ENCODE data around the gene NRP2. TPM values are rescaled to one million over a fixed set of nuclear protein-coding genes. Genes with fewer than 3 reads are reported as not detected.

Gene NRP2
- total RNA-seq, 1 donor from 2014 or later: 5.1 TPM

GRCh38 chr2:205657579-205657978 is 24.7 kb upstream of the NRP2 start:
- ATAC-seq (ENCODE audit: poor library complexity) (no peak), DNase-seq (no peak)
- intact Hi-C loops (cut with DNase I): no loop called here

- ATAC-seq (ENCODE audit: poor library complexity) (no peak), DNase-seq (no peak)
- intact Hi-C loops (cut with DNase I): no loop called here
These were observed 24.2 kb upstream of the NRP2 start for GRCh38 chr2:205658068-205658467.

- DNase-seq: no peak
- no peak for ATAC-seq (ENCODE audit: poor library complexity)
- intact Hi-C loops (cut with DNase I): no loop called here
These were observed 23.7 kb upstream of the NRP2 start for GRCh38 chr2:205658572-205658971.

- DNase-seq (no peak), ATAC-seq (ENCODE audit: poor library complexity) (no peak)
- intact Hi-C loops (cut with DNase I): no loop called here
These were observed 22.4 kb upstream of the NRP2 start for GRCh38 chr2:205659922-205660321.

- DNase-seq: no peak
- ATAC-seq (ENCODE audit: poor library complexity): no peak
- intact Hi-C loops (cut with DNase I): no loop called here
These were observed 21.7 kb upstream of the NRP2 start for GRCh38 chr2:205660521-205661124.

GRCh38 chr2:205661281-205661680 is 21.0 kb upstream of the NRP2 start:
- ATAC-seq (ENCODE audit: poor library complexity): no peak
- DNase-seq: no peak
- intact Hi-C loops (cut with DNase I): no loop called here

GRCh38 chr2:205662206-205662965 is 19.9 kb upstream of the NRP2 start:
- no peak for ATAC-seq (ENCODE audit: poor library complexity)
- intact Hi-C loops (cut with DNase I): no loop called here
- DNase-seq: no peak

GRCh38 chr2:205665791-205666190 is 16.5 kb upstream of the NRP2 start:
- ATAC-seq (ENCODE audit: poor library complexity): no peak
- intact Hi-C loops (cut with DNase I): no loop called here
- DNase-seq: no peak

GRCh38 chr2:205670292-205670691 is 12.0 kb upstream of the NRP2 start:
- intact Hi-C loops (cut with DNase I): loop anchor here (10.0 kb wide), 1 partner anchor 1345 kb away; no protein-coding TSS in a partner anchor
- no peak for ATAC-seq (ENCODE audit: poor library complexity)
- DNase-seq: no peak

GRCh38 chr2:205673312-205673711 is 9.0 kb upstream of the NRP2 start:
- intact Hi-C loops (cut with DNase I): loop anchor here (10.0 kb wide), 1 partner anchor 1349 kb away; no protein-coding TSS in a partner anchor
- no peak for DNase-seq
- no peak for ATAC-seq (ENCODE audit: poor library complexity)

- DNase-seq (no peak), ATAC-seq (ENCODE audit: poor library complexity) (peak; percentile 79)
- intact Hi-C loops (cut with DNase I): loop anchor here (5.0 to 10.0 kb wide), 2 partner anchors 1351 to 1414 kb away; no protein-coding TSS in a partner anchor
These were observed 6.3 kb upstream of the NRP2 start for GRCh38 chr2:205675861-205676516.

GRCh38 chr2:205678541-205679142 is 3.7 kb upstream of the NRP2 start:
- intact Hi-C loops (cut with DNase I): loop anchor here (5.0 to 10.0 kb wide), 2 partner anchors 1354 to 1416 kb away; no protein-coding TSS in a partner anchor
- ATAC-seq (ENCODE audit: poor library complexity): no peak
- DNase-seq: no peak

GRCh38 chr2:205679410-205680009 is 2.8 kb upstream of the NRP2 start:
- intact Hi-C loops (cut with DNase I): loop anchor here (5.0 to 10.0 kb wide), 2 partner anchors 1355 to 1417 kb away; no protein-coding TSS in a partner anchor
- no peak for DNase-seq
- no peak for ATAC-seq (ENCODE audit: poor library complexity)

- peak; percentile 42 for ATAC-seq (ENCODE audit: poor library complexity)
- no peak for DNase-seq
- intact Hi-C loops (cut with DNase I): no loop called here
These were observed 2.2 kb upstream of the NRP2 start for GRCh38 chr2:205680067-205680466.

- intact Hi-C loops (cut with DNase I): no loop called here
- no peak for ATAC-seq (ENCODE audit: poor library complexity)
- no peak for DNase-seq
These were observed 1.4 kb upstream of the NRP2 start for GRCh38 chr2:205680903-205681302.

GRCh38 chr2:205681401-205682238 is 681 bp upstream of the NRP2 start:
- ATAC-seq (ENCODE audit: poor library complexity) (peak; percentile 14), DNase-seq (no peak)
- intact Hi-C loops (cut with DNase I): no loop called here

- intact Hi-C loops (cut with DNase I): no loop called here
- DNase-seq (no peak), ATAC-seq (ENCODE audit: poor library complexity) (no peak)
These were observed 735 bp downstream of the NRP2 start for GRCh38 chr2:205682971-205683501.

Data from Right ventricle myocardium superior (tissue), 1 donor.